Measurements from ENCODE around the gene PIK3AP1.

- TF ChIP-seq EZH2 (IDR thresholded peaks at IDR 0.05), result no peak
- no peak for TF ChIP-seq POLR2AphosphoS5 (IDR thresholded peaks at IDR 0.05; ENCODE audit: borderline replicate concordance, low read depth, low read length)
Observed at GRCh38 chr10:96642973-96643372, 77.3 kb downstream of the PIK3AP1 start.

Data from SK-N-MC (cell line).